K562 (cell line): ENCODE results near the gene CAMK2G. TPM values are rescaled to one million over a fixed set of nuclear protein-coding genes. Genes with fewer than 3 reads are reported as not detected.

Source experiments
- FOXJ3 ChIP-seq: sonication (generic); formaldehyde crosslinking; IDR thresholded peaks from 2 replicates; pipeline ENCODE4 v1.4.0; 2020; ENCODE audit warnings: mild to moderate bottlenecking, missing genetic modification reagents
- HNRNPL ChIP-seq: fragments of 200-400 bp; formaldehyde crosslinking; IDR thresholded peaks from 2 replicates; pipeline ENCODE4 v1.6.1; 2017; ENCODE audit warnings: low read depth, mild to moderate bottlenecking, low read length
- ZBTB40 ChIP-seq, 2 experiments: fragments of 450-650 bp in 1 of 2; sonication (generic) in 1 of 2; formaldehyde crosslinking in 1 of 2; IDR thresholded peaks; 2 replicates each; pipeline versions ENCODE4 v1.7.1 to v1.9.0; 2016 to 2022; ENCODE audit warnings: inconsistent platforms in 1 of 2, mild to moderate bottlenecking in 1 of 2, missing genetic modification reagents in 1 of 2
- ZNF589 ChIP-seq: fragments of 200-800 bp; sonication (Bioruptor generic); IDR thresholded peaks from 2 replicates; pipeline ENCODE4 v1.6.1; 2016; ENCODE audit warnings: low read depth, missing genetic modification characterization, missing compliant biosample characterization
- polyA plus RNA-seq, 8 experiments: library from polyadenylated mRNA; depleted of rRNA in 4 of 8; stranded (reverse) in 5 of 8; unstranded in 3 of 8; fragments of >200 nt; fragmentation: Nextera tagmentation in 2 of 8; fragmentation: Illumina TruSeq in 1 of 8; extraction: Ambion mirVana in 2 of 8; extraction: Trizol in 1 of 8; gene quantifications; 2 replicates each; pipeline versions ENCODE4 v1.2.1 to v1.2.3, GENCODE V29; 2011 to 2014; ENCODE audit warnings: inconsistent platforms in 1 of 8, missing spikeins in 1 of 8
- total RNA-seq, 7 experiments: library from RNA; depleted of rRNA in 6 of 7; stranded (reverse); fragments of >200 nt in 6 of 7; fragmentation: Illumina TruSeq in 2 of 7; extraction: Trizol in 2 of 7; gene quantifications; 2 replicates each; pipeline versions ENCODE4 v1.2.1 to v1.2.3, GENCODE V29; 2011 to 2021; ENCODE audit warnings: low replicate concordance in 1 of 7
- TF ChIP-seq, protein P1 (sequence below): fragments of 450-650 bp; IDR thresholded peaks from 2 replicates; pipeline ENCODE4 v1.7.1; 2018; ENCODE audit warnings: mild to moderate bottlenecking, low read depth; ENCODE audit not compliant: partially characterized antibody
- TF ChIP-seq, protein P2 (sequence below): fragments of 200-800 bp; sonication (Bioruptor generic); IDR thresholded peaks from 2 replicates; pipeline ENCODE4 v1.6.1; 2016; ENCODE audit warnings: missing genetic modification characterization, missing compliant biosample characterization

The CAMK2G gene
- total and polyA plus RNA-seq, 9 of the 15 experiments (the other 6 are each of a cell fraction or from before 2014, with no cell fraction given) = 9.0 to 37.9 (median 32.6) TPM

- TF ChIP-seq ZBTB40 (IDR thresholded peaks at IDR 0.05) = peak; percentile 36; the same call in 1 of the 2 replicates
- TF ChIP-seq ZBTB40 (CRISPR knock-in tag; IDR thresholded peaks at IDR 0.05) = no peak
- TF ChIP-seq FOXJ3 (CRISPR knock-in tag) = no peak
- TF ChIP-seq HNRNPL = no peak
- TF ChIP-seq, protein P1, sequence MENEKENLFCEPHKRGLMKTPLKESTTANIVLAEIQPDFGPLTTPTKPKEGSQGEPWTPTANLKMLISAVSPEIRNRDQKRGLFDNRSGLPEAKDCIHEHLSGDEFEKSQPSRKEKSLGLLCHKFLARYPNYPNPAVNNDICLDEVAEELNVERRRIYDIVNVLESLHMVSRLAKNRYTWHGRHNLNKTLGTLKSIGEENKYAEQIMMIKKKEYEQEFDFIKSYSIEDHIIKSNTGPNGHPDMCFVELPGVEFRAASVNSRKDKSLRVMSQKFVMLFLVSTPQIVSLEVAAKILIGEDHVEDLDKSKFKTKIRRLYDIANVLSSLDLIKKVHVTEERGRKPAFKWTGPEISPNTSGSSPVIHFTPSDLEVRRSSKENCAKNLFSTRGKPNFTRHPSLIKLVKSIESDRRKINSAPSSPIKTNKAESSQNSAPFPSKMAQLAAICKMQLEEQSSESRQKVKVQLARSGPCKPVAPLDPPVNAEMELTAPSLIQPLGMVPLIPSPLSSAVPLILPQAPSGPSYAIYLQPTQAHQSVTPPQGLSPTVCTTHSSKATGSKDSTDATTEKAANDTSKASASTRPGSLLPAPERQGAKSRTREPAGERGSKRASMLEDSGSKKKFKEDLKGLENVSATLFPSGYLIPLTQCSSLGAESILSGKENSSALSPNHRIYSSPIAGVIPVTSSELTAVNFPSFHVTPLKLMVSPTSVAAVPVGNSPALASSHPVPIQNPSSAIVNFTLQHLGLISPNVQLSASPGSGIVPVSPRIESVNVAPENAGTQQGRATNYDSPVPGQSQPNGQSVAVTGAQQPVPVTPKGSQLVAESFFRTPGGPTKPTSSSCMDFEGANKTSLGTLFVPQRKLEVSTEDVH = no peak
- 0 out of 2 replicates have a peak, but pooled peaks have one; percentile 6 for TF ChIP-seq ZNF589 (CRISPR knock-in tag)
- TF ChIP-seq, protein P2, sequence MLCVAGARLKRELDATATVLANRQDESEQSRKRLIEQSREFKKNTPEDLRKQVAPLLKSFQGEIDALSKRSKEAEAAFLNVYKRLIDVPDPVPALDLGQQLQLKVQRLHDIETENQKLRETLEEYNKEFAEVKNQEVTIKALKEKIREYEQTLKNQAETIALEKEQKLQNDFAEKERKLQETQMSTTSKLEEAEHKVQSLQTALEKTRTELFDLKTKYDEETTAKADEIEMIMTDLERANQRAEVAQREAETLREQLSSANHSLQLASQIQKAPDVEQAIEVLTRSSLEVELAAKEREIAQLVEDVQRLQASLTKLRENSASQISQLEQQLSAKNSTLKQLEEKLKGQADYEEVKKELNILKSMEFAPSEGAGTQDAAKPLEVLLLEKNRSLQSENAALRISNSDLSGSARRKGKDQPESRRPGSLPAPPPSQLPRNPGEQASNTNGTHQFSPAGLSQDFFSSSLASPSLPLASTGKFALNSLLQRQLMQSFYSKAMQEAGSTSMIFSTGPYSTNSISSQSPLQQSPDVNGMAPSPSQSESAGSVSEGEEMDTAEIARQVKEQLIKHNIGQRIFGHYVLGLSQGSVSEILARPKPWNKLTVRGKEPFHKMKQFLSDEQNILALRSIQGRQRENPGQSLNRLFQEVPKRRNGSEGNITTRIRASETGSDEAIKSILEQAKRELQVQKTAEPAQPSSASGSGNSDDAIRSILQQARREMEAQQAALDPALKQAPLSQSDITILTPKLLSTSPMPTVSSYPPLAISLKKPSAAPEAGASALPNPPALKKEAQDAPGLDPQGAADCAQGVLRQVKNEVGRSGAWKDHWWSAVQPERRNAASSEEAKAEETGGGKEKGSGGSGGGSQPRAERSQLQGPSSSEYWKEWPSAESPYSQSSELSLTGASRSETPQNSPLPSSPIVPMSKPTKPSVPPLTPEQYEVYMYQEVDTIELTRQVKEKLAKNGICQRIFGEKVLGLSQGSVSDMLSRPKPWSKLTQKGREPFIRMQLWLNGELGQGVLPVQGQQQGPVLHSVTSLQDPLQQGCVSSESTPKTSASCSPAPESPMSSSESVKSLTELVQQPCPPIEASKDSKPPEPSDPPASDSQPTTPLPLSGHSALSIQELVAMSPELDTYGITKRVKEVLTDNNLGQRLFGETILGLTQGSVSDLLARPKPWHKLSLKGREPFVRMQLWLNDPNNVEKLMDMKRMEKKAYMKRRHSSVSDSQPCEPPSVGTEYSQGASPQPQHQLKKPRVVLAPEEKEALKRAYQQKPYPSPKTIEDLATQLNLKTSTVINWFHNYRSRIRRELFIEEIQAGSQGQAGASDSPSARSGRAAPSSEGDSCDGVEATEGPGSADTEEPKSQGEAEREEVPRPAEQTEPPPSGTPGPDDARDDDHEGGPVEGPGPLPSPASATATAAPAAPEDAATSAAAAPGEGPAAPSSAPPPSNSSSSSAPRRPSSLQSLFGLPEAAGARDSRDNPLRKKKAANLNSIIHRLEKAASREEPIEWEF = no peak
Measured at GRCh38 chr10:73911553-73912004, 37.2 kb upstream of the CAMK2G start (continued).
